Nephron (organoid): Measurements from ENCODE around the gene HMCES.
"Not testable (repeated sequence)": the region's sequence is repeated elsewhere in the genome, so short reads cannot be mapped to it uniquely, and the experiment has no call there.

Experiments
- H3K27ac Mint-ChIP-seq, 3 experiments: 2 replicates each; pipeline ENCODE4 v1.8.0; 2020; ENCODE audit warnings: mixed read lengths in 3 of 3, mild to moderate bottlenecking in 2 of 3, moderate library complexity in 1 of 3
- H3K27me3 Mint-ChIP-seq: 2 replicates; pipeline ENCODE4 v1.8.0; 2021; ENCODE audit warnings: low read depth, mild to moderate bottlenecking, moderate library complexity, mixed read lengths
- H3K36me3 Mint-ChIP-seq: 2 replicates; pipeline ENCODE4 v1.8.0; 2020; ENCODE audit warnings: low read depth, mixed read lengths
- H3K4me1 Mint-ChIP-seq: 2 replicates; pipeline ENCODE4 v1.8.0; 2020; ENCODE audit warnings: mixed read lengths
- H3K4me3 Mint-ChIP-seq, 3 experiments: 2 replicates each; pipeline ENCODE4 v1.8.0; 2020; ENCODE audit warnings: mild to moderate bottlenecking in 3 of 3, mixed read lengths in 3 of 3, moderate library complexity in 2 of 3
- H3K9me3 Mint-ChIP-seq: 2 replicates; pipeline ENCODE4 v1.8.0; 2020; ENCODE audit warnings: mixed read lengths
- CTCF ChIP-seq, 3 experiments: fragments of 200-600 bp; sonication (generic); IDR thresholded peaks; one replicate each; pipeline ENCODE4 v1.5.0; 2021; ENCODE audit warnings: antibody characterized with exemption in 3 of 3; ENCODE audit not compliant: unreplicated experiment in 3 of 3

Gene HMCES

GRCh38 chr3:129327510-129327909 lies 48.8 kb downstream of the HMCES start:
- H3K27me3 Mint-ChIP-seq = no peaks in the 10 kb centered on the region
- H3K4me3 Mint-ChIP-seq = no peak overlapping the region
- H3K4me1 Mint-ChIP-seq = no peaks in the 10 kb centered on the region
- no peak for TF ChIP-seq CTCF (IDR thresholded peaks at IDR 0.05; ENCODE audit: unreplicated experiment in 3 of 3)
- H3K27ac Mint-ChIP-seq = no peak overlapping the region
- no peaks in the 10 kb centered on the region for H3K36me3 Mint-ChIP-seq
- H3K9me3 Mint-ChIP-seq = no peaks in the 10 kb centered on the region

- Mint-ChIP-seq H3K4me3 (no peak overlapping the region), H3K4me1 (no peaks in the 10 kb centered on the region), H3K9me3 (no peaks in the 10 kb centered on the region), H3K27ac (no peak overlapping the region), H3K36me3 (no peaks in the 10 kb centered on the region), H3K27me3 (no peaks in the 10 kb centered on the region)
- no peak for TF ChIP-seq CTCF (IDR thresholded peaks at IDR 0.05; ENCODE audit: unreplicated experiment in 3 of 3)
These were observed 51.2 kb downstream of the HMCES start for GRCh38 chr3:129329858-129330257.

GRCh38 chr3:129330409-129330808 lies 51.7 kb downstream of the HMCES start:
- H3K36me3 Mint-ChIP-seq = no peaks in the 10 kb centered on the region
- TF ChIP-seq CTCF (IDR thresholded peaks at IDR 0.05; ENCODE audit: unreplicated experiment in 3 of 3) = no peak
- no peaks in the 10 kb centered on the region for H3K4me1 Mint-ChIP-seq
- no peaks in the 10 kb centered on the region for H3K27me3 Mint-ChIP-seq
- no peaks in the 10 kb centered on the region for H3K9me3 Mint-ChIP-seq
- no peak overlapping the region for H3K27ac Mint-ChIP-seq
- no peak overlapping the region for H3K4me3 Mint-ChIP-seq

GRCh38 chr3:129333891-129334290 lies 55.2 kb downstream of the HMCES start:
- Mint-ChIP-seq H3K4me1 (no peaks in the 10 kb centered on the region), H3K27me3 (no peaks in the 10 kb centered on the region), H3K36me3 (no peaks in the 10 kb centered on the region), H3K9me3 (no peaks in the 10 kb centered on the region), H3K4me3 (no peak overlapping the region), H3K27ac (no peak overlapping the region)
- TF ChIP-seq CTCF (IDR thresholded peaks at IDR 0.05; ENCODE audit: unreplicated experiment in 3 of 3) = no peak

GRCh38 chr3:129336093-129336706 lies 57.5 kb downstream of the HMCES start:
- Mint-ChIP-seq H3K36me3 (no peaks in the 10 kb centered on the region), H3K9me3 (no peaks in the 10 kb centered on the region), H3K4me3 (no peak overlapping the region), H3K27me3 (no peaks in the 10 kb centered on the region), H3K27ac (no peak overlapping the region), H3K4me1 (no peaks in the 10 kb centered on the region)
- no peak for TF ChIP-seq CTCF (IDR thresholded peaks at IDR 0.05; ENCODE audit: unreplicated experiment in 3 of 3)

GRCh38 chr3:129337719-129338118 lies 59.0 kb downstream of the HMCES start:
- not testable (repeated sequence) for H3K4me3 Mint-ChIP-seq, H3K36me3 Mint-ChIP-seq, H3K9me3 Mint-ChIP-seq, H3K4me1 Mint-ChIP-seq, H3K27ac Mint-ChIP-seq, H3K27me3 Mint-ChIP-seq

- H3K27ac Mint-ChIP-seq, H3K27me3 Mint-ChIP-seq, H3K4me1 Mint-ChIP-seq, H3K4me3 Mint-ChIP-seq, H3K36me3 Mint-ChIP-seq, H3K9me3 Mint-ChIP-seq: not testable (repeated sequence)
These were observed 60.5 kb downstream of the HMCES start for GRCh38 chr3:129339186-129339585.

- not testable (repeated sequence) for H3K4me1 Mint-ChIP-seq, H3K27me3 Mint-ChIP-seq, H3K4me3 Mint-ChIP-seq, H3K9me3 Mint-ChIP-seq, H3K36me3 Mint-ChIP-seq, H3K27ac Mint-ChIP-seq
These were observed 61.2 kb downstream of the HMCES start for GRCh38 chr3:129339833-129340232.
